ENCODE data around the gene SPART. TPM values are rescaled to one million over a fixed set of nuclear protein-coding genes. Genes with fewer than 3 reads are reported as not detected.

SPART gene
- total RNA-seq, 1 experiment from 2014 or later, result 182 TPM

- Histone ChIP-seq H3K36me3 (ENCODE audit: insufficient read depth, low read length, poor library complexity, severe bottlenecking) (no peaks in the 10 kb centered on the region), H3K4me3 (ENCODE audit: low read depth, low read length, poor library complexity, severe bottlenecking) (peak overlapping the region; percentile 67), H3K9me3 (ENCODE audit: low read depth, low read length, poor library complexity, severe bottlenecking) (no peaks in the 10 kb centered on the region), H3K27me3 (replicated peaks; ENCODE audit: insufficient read depth, low read depth, low read length, poor library complexity) (no peaks in the 10 kb centered on the region), H3K27ac (ENCODE audit: low read depth, low read length, poor library complexity, severe bottlenecking) (peak overlapping the region; percentile 98), H3K4me1 (ENCODE audit: insufficient read depth, low read length, poor library complexity, severe bottlenecking) (peaks cover 30% of the 10 kb centered on the region)
- DNase-seq (ENCODE audit: low spot score), result peak; percentile 88
- intact Hi-C loops (cut with micrococcal nuclease; ENCODE audit: unreplicated experiment), result loop anchor here (1.0 to 10.0 kb wide), 5 partner anchors 49 to 639 kb away; no protein-coding TSS in a partner anchor
- no peak for TF ChIP-seq EZH2 (IDR thresholded peaks at IDR 0.05; ENCODE audit: borderline replicate concordance, low read depth, low read length, poor library complexity, severe bottlenecking)
- TF ChIP-seq CTCF (conservative IDR thresholded peaks at IDR 0.05; ENCODE audit: low read depth, low read length), result no peak
- CTCF ChIA-PET, result no interaction called here
- POLR2A ChIA-PET (ENCODE audit: low non-redundant PET), result interaction anchor here (0.6 kb wide), 1 partner anchor 48 kb away, joined by 4 read pairs; no protein-coding TSS in a partner anchor
- no TSS peak for BruUV-seq (replicated peaks)
Observed at GRCh38 chr13:36345438-36346221, 564 bp downstream of the SPART start.

GRCh38 chr13:36344886-36345437 lies 1.2 kb downstream of the SPART start:
- DNase-seq (ENCODE audit: low spot score), result peak; percentile 53
- TSS peak; percentile 52 for BruUV-seq (replicated peaks)
- intact Hi-C loops (cut with micrococcal nuclease; ENCODE audit: unreplicated experiment), result loop anchor here (10.0 kb wide), 1 partner anchor 640 kb away; no protein-coding TSS in a partner anchor
- POLR2A ChIA-PET (ENCODE audit: low non-redundant PET), result interaction anchor here (0.6 kb wide), 1 partner anchor 49 kb away, joined by 4 read pairs; no protein-coding TSS in a partner anchor
- Histone ChIP-seq H3K4me3 (ENCODE audit: low read depth, low read length, poor library complexity, severe bottlenecking) (peak overlapping the region; percentile 67), H3K27ac (ENCODE audit: low read depth, low read length, poor library complexity, severe bottlenecking) (peak overlapping the region; percentile 98), H3K4me1 (ENCODE audit: insufficient read depth, low read length, poor library complexity, severe bottlenecking) (peaks cover 30% of the 10 kb centered on the region), H3K9me3 (ENCODE audit: low read depth, low read length, poor library complexity, severe bottlenecking) (no peaks in the 10 kb centered on the region), H3K36me3 (ENCODE audit: insufficient read depth, low read length, poor library complexity, severe bottlenecking) (no peaks in the 10 kb centered on the region), H3K27me3 (replicated peaks; ENCODE audit: insufficient read depth, low read depth, low read length, poor library complexity) (no peaks in the 10 kb centered on the region)
- no peak for TF ChIP-seq CTCF (conservative IDR thresholded peaks at IDR 0.05; ENCODE audit: low read depth, low read length)
- no peak for TF ChIP-seq EZH2 (IDR thresholded peaks at IDR 0.05; ENCODE audit: borderline replicate concordance, low read depth, low read length, poor library complexity, severe bottlenecking)
- CTCF ChIA-PET, result no interaction called here

GRCh38 chr13:36344173-36344572 lies 2.0 kb downstream of the SPART start:
- no peak for TF ChIP-seq CTCF (conservative IDR thresholded peaks at IDR 0.05; ENCODE audit: low read depth, low read length)
- H3K4me3 ChIP-seq (ENCODE audit: low read depth, low read length, poor library complexity, severe bottlenecking), result peak overlapping the region; percentile 67
- H3K36me3 ChIP-seq (ENCODE audit: insufficient read depth, low read length, poor library complexity, severe bottlenecking), result no peaks in the 10 kb centered on the region
- peaks cover 38% of the 10 kb centered on the region for H3K4me1 ChIP-seq (ENCODE audit: insufficient read depth, low read length, poor library complexity, severe bottlenecking)
- H3K27me3 ChIP-seq (replicated peaks; ENCODE audit: insufficient read depth, low read depth, low read length, poor library complexity), result no peaks in the 10 kb centered on the region
- DNase-seq (ENCODE audit: low spot score), result peak; percentile 80
- H3K27ac ChIP-seq (ENCODE audit: low read depth, low read length, poor library complexity, severe bottlenecking), result peak overlapping the region; percentile 98
- intact Hi-C loops (cut with micrococcal nuclease; ENCODE audit: unreplicated experiment), result loop anchor here (10.0 kb wide), 1 partner anchor 641 kb away; no protein-coding TSS in a partner anchor
- POLR2A ChIA-PET (ENCODE audit: low non-redundant PET), result interaction anchor here (0.6 kb wide), 1 partner anchor 655 kb away, joined by 3 read pairs; the partner anchor contains the start of gene ALG5
- CTCF ChIA-PET, result no interaction called here
- H3K9me3 ChIP-seq (ENCODE audit: low read depth, low read length, poor library complexity, severe bottlenecking), result no peaks in the 10 kb centered on the region
- no TSS peak for BruUV-seq (replicated peaks)
